IMR-90 (cell line): ENCODE data around the gene ZNF398. TPM values are rescaled to one million over a fixed set of nuclear protein-coding genes. Genes with fewer than 3 reads are reported as not detected.

Experiments
- ATAC-seq: fragments of 200-7000 bp; cut with Tn5 transposase; 2 replicates; pipeline ENCODE4 v1.9.1; 2020; ENCODE audit warnings: low read depth, mild to moderate bottlenecking, moderate library complexity
- BruUV-seq: library from RNA; stranded (reverse); fragments of 400-500 nt; replicated peaks from 2 replicates; lab custom pipeline; 2021; lab: Mats Ljungman, UMichigan
- CTCF ChIA-PET: fragments of 300-600 bp; formaldehyde crosslinking; extraction: SDS; loops from one replicate; lab custom pipeline; 2021; ENCODE audit warnings: antibody characterized with exemption; lab: Yijun Ruan, JAX
- POLR2A ChIA-PET: fragments of 300-600 bp; sonication (Branson Sonifier 250); formaldehyde crosslinking; loops from one replicate; lab custom pipeline; 2022; ENCODE audit warnings: antibody characterized with exemption; ENCODE audit not compliant: unreplicated experiment; lab: Charles Lee
- DNase-seq: peaks from one replicate; pipeline ENCODE4 v3.0.0; 2013
- H2AFZ ChIP-seq: replicated peaks from 2 replicates; pipeline ENCODE3; 2013; ENCODE audit warnings: low read length, mild to moderate bottlenecking; ENCODE audit not compliant: poor library complexity
- H2AK5ac ChIP-seq: 2 replicates; pipeline ENCODE4 v1.6.1; 2013; ENCODE audit warnings: low read depth, low read length, inconsistent platforms
- H2AK9ac ChIP-seq: replicated peaks from 2 replicates; pipeline ENCODE3; 2013; ENCODE audit warnings: mild to moderate bottlenecking, low read depth, low read length, moderate library complexity; ENCODE audit not compliant: poor library complexity
- H2BK120ac ChIP-seq: 2 replicates; pipeline ENCODE4 v1.6.1; 2013; ENCODE audit warnings: low read depth, low read length, inconsistent platforms
- H2BK15ac ChIP-seq: 3 replicates; pipeline ENCODE4 v1.6.1; 2013; ENCODE audit warnings: low read depth, low read length, inconsistent platforms
- H2BK20ac ChIP-seq: 2 replicates; pipeline ENCODE4 v1.6.1; 2013; ENCODE audit warnings: low read depth, mild to moderate bottlenecking, inconsistent platforms, low read length, moderate library complexity
- H2BK5ac ChIP-seq: 2 replicates; pipeline ENCODE4 v1.6.1; 2013; ENCODE audit warnings: mild to moderate bottlenecking, low read depth, low read length, inconsistent platforms; ENCODE audit not compliant: poor library complexity, severe bottlenecking
- H3K14ac ChIP-seq: replicated peaks from 2 replicates; pipeline ENCODE4 v1.6.1; 2013; ENCODE audit warnings: low read depth, low read length, inconsistent platforms
- H3K18ac ChIP-seq: 2 replicates; pipeline ENCODE4 v1.6.1; 2013; ENCODE audit warnings: low read depth, low read length, control low read depth
- H3K23ac ChIP-seq: 2 replicates; pipeline ENCODE4 v1.6.1; 2013; ENCODE audit warnings: low read depth, low read length, inconsistent platforms
- H3K27ac ChIP-seq: 2 replicates; pipeline ENCODE4 v1.5.1; 2013; ENCODE audit warnings: mild to moderate bottlenecking, control low read depth, low read length; ENCODE audit not compliant: insufficient read depth
- H3K27me3 ChIP-seq: 2 replicates; pipeline ENCODE4 v1.6.1; 2013; ENCODE audit warnings: low read length; ENCODE audit not compliant: control insufficient read depth, insufficient read depth
- H3K36me3 ChIP-seq: 2 replicates; pipeline ENCODE4 v1.6.1; 2013; ENCODE audit warnings: low read length, mixed read lengths; ENCODE audit not compliant: control insufficient read depth, insufficient read depth
- H3K4ac ChIP-seq: 2 replicates; pipeline ENCODE4 v1.6.1; 2013; ENCODE audit warnings: low read depth, low read length, inconsistent platforms
- H3K4me1 ChIP-seq: 2 replicates; pipeline ENCODE4 v1.6.1; 2013; ENCODE audit warnings: low read length, mixed read lengths; ENCODE audit not compliant: control insufficient read depth, insufficient read depth
- H3K4me2 ChIP-seq: 2 replicates; pipeline ENCODE4 v1.6.1; 2013; ENCODE audit warnings: low read depth, mild to moderate bottlenecking, control low read depth, low read length, moderate library complexity
- H3K4me3 ChIP-seq: 2 replicates; pipeline ENCODE4 v1.5.1; 2013; ENCODE audit warnings: low read depth, mild to moderate bottlenecking, control low read depth, low read length, moderate library complexity; ENCODE audit not compliant: insufficient read depth
- H3K56ac ChIP-seq: 2 replicates; pipeline ENCODE4 v1.6.1; 2013; ENCODE audit warnings: low read length, inconsistent platforms; ENCODE audit not compliant: insufficient read depth; ENCODE audit errors: extremely low read depth
- H3K79me1 ChIP-seq, 2 experiments: 2 replicates each; pipeline ENCODE4 v1.6.1; 2013; ENCODE audit warnings: low read length in 2 of 2, inconsistent platforms in 1 of 2, low read depth in 1 of 2
- H3K9ac ChIP-seq: 2 replicates; pipeline ENCODE4 v1.6.1; 2013; ENCODE audit warnings: low read depth, low read length, control low read depth
- H3K9me1 ChIP-seq: 2 replicates; pipeline ENCODE4 v1.6.1; 2013; ENCODE audit warnings: low read length, inconsistent platforms; ENCODE audit not compliant: insufficient read depth
- H3K9me3 ChIP-seq: 2 replicates; pipeline ENCODE4 v1.6.1; 2013; ENCODE audit warnings: low read length; ENCODE audit not compliant: control insufficient read depth, insufficient read depth
- H4K20me1 ChIP-seq: 2 replicates; pipeline ENCODE4 v1.6.1; 2013; ENCODE audit warnings: low read length, inconsistent platforms; ENCODE audit not compliant: insufficient read depth
- H4K5ac ChIP-seq: 2 replicates; pipeline ENCODE4 v1.6.1; 2013; ENCODE audit warnings: mild to moderate bottlenecking, low read depth, low read length, control low read depth
- H4K8ac ChIP-seq, 2 experiments: 2 replicates each; pipeline ENCODE4 v1.6.1; 2013; ENCODE audit warnings: low read depth in 2 of 2, low read length in 2 of 2, control low read depth in 1 of 2, inconsistent platforms in 1 of 2
- H4K91ac ChIP-seq: 2 replicates; pipeline ENCODE4 v1.6.1; 2013; ENCODE audit warnings: low read depth, low read length, inconsistent platforms; ENCODE audit not compliant: insufficient read depth
- BHLHE40 ChIP-seq: fragments of 150-350 bp; IDR thresholded peaks from 2 replicates; pipeline ENCODE4 v1.6.1; 2016; ENCODE audit warnings: mild to moderate bottlenecking, low read depth, low read length
- CEBPB ChIP-seq: IDR thresholded peaks from 2 replicates; pipeline ENCODE4 v1.6.1; 2012; ENCODE audit warnings: low read depth, low read length, improper control_type of control experiment
- CHD1 ChIP-seq: IDR thresholded peaks from 2 replicates; pipeline ENCODE4 v1.6.1; 2012; ENCODE audit warnings: low read depth, low read length, improper control_type of control experiment
- CTCF ChIP-seq: conservative IDR thresholded peaks from 2 replicates; pipeline ENCODE4 v1.5.1; 2012; ENCODE audit warnings: mild to moderate bottlenecking, low read depth, low read length, improper control_type of control experiment
- ELK1 ChIP-seq: fragments of 150-350 bp; IDR thresholded peaks from 2 replicates; pipeline ENCODE4 v1.6.1; 2016; ENCODE audit warnings: low read depth, mild to moderate bottlenecking, low read length, moderate library complexity, borderline replicate concordance
- FOS ChIP-seq: fragments of 150-350 bp; IDR thresholded peaks from 2 replicates; pipeline ENCODE4 v1.6.1; 2016; ENCODE audit warnings: low read depth, low read length
- MAFK ChIP-seq: IDR thresholded peaks from 2 replicates; pipeline ENCODE4 v1.6.1; 2012; ENCODE audit warnings: low read depth, low read length, improper control_type of control experiment
- MXI1 ChIP-seq: IDR thresholded peaks from 2 replicates; pipeline ENCODE4 v1.6.1; 2012; ENCODE audit warnings: low read depth, mild to moderate bottlenecking, low read length, moderate library complexity, borderline replicate concordance
- NFE2L2 ChIP-seq: fragments of 150-350 bp; IDR thresholded peaks from 2 replicates; pipeline ENCODE4 v1.6.1; 2016; ENCODE audit warnings: low read depth, mild to moderate bottlenecking, low read length
- POLR2A ChIP-seq: IDR thresholded peaks from 2 replicates; pipeline ENCODE4 v1.6.1; 2012; ENCODE audit warnings: mild to moderate bottlenecking, low read depth, low read length
- RAD21 ChIP-seq: IDR thresholded peaks from 2 replicates; pipeline ENCODE4 v1.6.1; 2012; ENCODE audit warnings: low read length, improper control_type of control experiment
- RCOR1 ChIP-seq: IDR thresholded peaks from 2 replicates; pipeline ENCODE4 v1.6.1; 2012; ENCODE audit warnings: mild to moderate bottlenecking, low read length, improper control_type of control experiment; ENCODE audit not compliant: insufficient replicate concordance
- RFX5 ChIP-seq: IDR thresholded peaks from 2 replicates; pipeline ENCODE4 v1.8.0; 2012; ENCODE audit warnings: low read depth, mild to moderate bottlenecking, low read length, moderate library complexity
- SMC3 ChIP-seq: fragments of 150-350 bp; IDR thresholded peaks from 2 replicates; pipeline ENCODE4 v1.6.1; 2016; ENCODE audit warnings: low read depth, mild to moderate bottlenecking, antibody characterized with exemption, low read length, moderate library complexity
- USF2 ChIP-seq: fragments of 150-350 bp; IDR thresholded peaks from 2 replicates; pipeline ENCODE4 v1.6.1; 2017; ENCODE audit warnings: mild to moderate bottlenecking, antibody characterized with exemption, low read length, low read depth
- WGBS, 2 experiments: methylation state at CpG; one replicate each; pipeline versions ENCODE4 v1.1.5 to v1.1.7; 2013; ENCODE audit warnings: missing lambda C conversion rate in 2 of 2; ENCODE audit not compliant: insufficient read length in 1 of 2; ENCODE audit errors: extremely low coverage in 2 of 2; 5-methylcytosine and 5-hydroxymethylcytosine counted together
- dilution Hi-C: fragments of 300-500 bp; cut with HindIII; formaldehyde crosslinking; loops from one replicate; pipeline ENCODE4 v1.14.3; 2018; ENCODE audit warnings: low sequenced_read_pairs; ENCODE audit not compliant: unreplicated experiment
- in situ Hi-C: fragments of 300-500 bp; cut with MboI; formaldehyde crosslinking; loops from 3 replicates; pipeline ENCODE4 v1.14.3; 2019; ENCODE audit warnings: low sequenced_read_pairs, inconsistent platforms, mixed read lengths
- intact Hi-C: fragments of 100-400 bp; cut with micrococcal nuclease; formaldehyde crosslinking; loops from 2 replicates; pipeline ENCODE4 v1.10.0; 2022
- polyA plus RNA-seq, 3 experiments: library from polyadenylated mRNA; depleted of rRNA; stranded (reverse); fragments of >200 nt; gene quantifications; 2 replicates each; pipeline ENCODE4 v1.2.3, GENCODE V29; 2012; ENCODE audit warnings: low replicate concordance in 1 of 3
- total RNA-seq: library from RNA; depleted of rRNA; stranded (reverse); fragments of >200 nt; gene quantifications from 2 replicates; pipeline ENCODE4 v1.2.3, GENCODE V29; 2012

ZNF398 gene
- total and polyA plus RNA-seq, 2 of the 4 experiments (the other 2 are of a cell fraction), result 5.7 to 7.9 TPM

GRCh38 chr7:149199234-149199995, 52.2 kb downstream of the ZNF398 start:
- WGBS, 2 experiments, result 100% methylated on average over 3 of the region's 6 CpGs; no CpG with 5 or more reads in 1 of the 2 experiments
- intact Hi-C loops (loop anchor here (5.0 kb wide), 1 partner anchor 33 kb away; no protein-coding TSS in a partner anchor), in situ Hi-C loops (no loop called here), dilution Hi-C loops (no loop called here)
- Histone ChIP-seq H3K79me1 (peaks cover 21 to 64% of the 10 kb centered on the region in 2 experiments), H3K23ac (no peak overlapping the region), H3K56ac (no peak overlapping the region), H3K4me2 (no peak overlapping the region), H3K9me1 (peaks cover 10% of the 10 kb centered on the region; the same call in 1 of the 2 replicates), H2AFZ (no peak overlapping the region), H3K4ac (no peak overlapping the region), H3K36me3 (peaks cover 43% of the 10 kb centered on the region), H3K4me1 (peaks cover 6% of the 10 kb centered on the region), H3K18ac (no peak overlapping the region), H3K9ac (no peak overlapping the region), H4K91ac (no peak overlapping the region), H4K8ac (no peak overlapping the region), H3K27ac (no peak overlapping the region), H2BK20ac (no peak overlapping the region), H2AK9ac (no peak overlapping the region), H2BK5ac (no peak overlapping the region), H4K20me1 (peaks cover 29% of the 10 kb centered on the region), H4K5ac (no peak overlapping the region), H3K27me3 (no peaks in the 10 kb centered on the region), H2BK120ac (no peak overlapping the region), H3K4me3 (no peak overlapping the region), H3K14ac (no peak overlapping the region), H2AK5ac (no peak overlapping the region), H2BK15ac (no peak overlapping the region), H3K9me3 (no peaks in the 10 kb centered on the region)
- DNase-seq (peak; percentile 37), ATAC-seq (no peak)
- CTCF ChIA-PET, result no interaction called here
- BruUV-seq, result no TSS peak
- POLR2A ChIA-PET, result no interaction called here
- TF ChIP-seq SMC3 (no peak), RCOR1 (no peak), RAD21 (no peak), POLR2A (no peak), MXI1 (no peak), NFE2L2 (no peak), CTCF (no peak), FOS (no peak), CEBPB (no peak), MAFK (no peak), USF2 (no peak), ELK1 (no peak), RFX5 (no peak), CHD1 (no peak), BHLHE40 (no peak)
